ENCODE results near the gene GLTPD2.

Gene GLTPD2

DNA sequence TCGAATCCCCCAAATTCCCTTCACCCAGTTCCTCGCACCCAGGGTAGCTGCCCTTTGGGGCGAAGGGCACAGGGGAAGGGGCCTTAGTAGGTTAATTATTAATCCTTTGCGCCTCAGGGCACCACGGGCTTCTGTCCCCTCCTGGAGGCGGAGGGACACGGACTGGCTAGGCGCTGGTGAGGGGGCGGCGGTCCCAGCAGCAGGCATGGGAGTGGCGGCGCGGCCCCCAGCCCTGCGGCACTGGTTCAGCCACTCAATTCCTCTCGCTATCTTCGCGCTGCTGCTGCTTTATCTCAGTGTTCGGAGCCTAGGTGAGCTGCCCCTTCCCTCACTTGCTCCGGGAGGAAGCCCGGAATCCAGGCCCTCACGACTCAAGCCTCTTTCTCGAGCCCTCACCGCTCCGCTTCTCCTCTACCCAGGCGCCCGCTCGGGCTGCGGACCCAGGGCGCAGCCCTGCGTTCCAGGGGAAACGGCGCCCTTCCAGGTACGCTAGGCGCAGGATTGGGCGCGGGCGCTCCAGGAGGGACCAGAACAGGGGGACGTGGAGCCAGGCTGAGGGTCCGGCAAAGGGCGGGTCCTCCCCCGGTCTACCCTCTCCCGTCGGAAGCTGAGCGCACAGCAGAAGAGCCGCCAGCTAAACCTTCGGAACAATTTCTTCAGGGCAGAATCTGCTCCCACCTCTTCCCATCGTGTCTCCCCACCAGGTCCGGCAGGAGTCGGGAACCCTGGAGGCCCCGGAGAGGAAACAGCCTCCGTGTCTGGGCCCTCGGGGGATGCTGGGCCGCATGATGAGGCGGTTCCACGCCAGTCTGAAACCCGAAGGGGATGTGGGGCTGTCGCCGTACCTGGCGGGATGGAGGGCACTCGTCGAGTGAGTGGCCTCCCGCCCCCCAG is at the start of gene GLTPD2:
Gene GLTPD2, plus strand, starts transcription at position 158 of the 894 bp plus-strand sequence. Its CDS starts 48 bp downstream, at position 206.
- DNase-seq: peak; percentile 76

GRCh38 chr17:4739122-4740024 is 49.4 kb upstream of the GLTPD2 start, which contains the start of the genes CXCL16 and ZMYND15:
Gene CXCL16 (minus strand): TSS chr17:4739928. CDS start chr17:4739339, 589 bp downstream.
Gene ZMYND15 (plus strand): TSS chr17:4739833. CDS start chr17:4740549, 716 bp downstream.
- DNase-seq: peak; percentile 66

DNA sequence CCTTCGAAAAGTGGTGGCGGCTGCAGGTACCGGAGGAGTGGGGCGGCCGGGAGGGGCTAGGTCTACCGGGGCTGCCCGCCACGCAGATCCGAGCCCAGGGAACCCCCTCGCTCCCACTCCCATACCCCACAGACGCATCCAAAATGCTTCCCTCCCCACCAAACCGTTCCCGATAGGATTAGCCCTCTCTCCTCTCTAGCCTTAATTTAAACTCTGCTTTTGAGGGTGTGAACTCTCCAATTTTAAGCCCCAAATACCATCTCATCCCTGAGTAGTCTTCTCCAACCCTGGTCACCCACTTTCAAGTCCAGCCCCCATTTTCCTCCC is 48.8 kb upstream of the GLTPD2 start:
- DNase-seq: no peak

- no peak for DNase-seq
Measured at GRCh38 chr17:4740584-4740983, 48.2 kb upstream of the GLTPD2 start.

GRCh38 chr17:4741544-4741943 is 47.2 kb upstream of the GLTPD2 start:
- no peak for DNase-seq

- DNase-seq: no peak
Measured at GRCh38 chr17:4742133-4742532, 46.6 kb upstream of the GLTPD2 start.

- no peak for DNase-seq
Measured at GRCh38 chr17:4742629-4743028, 46.1 kb upstream of the GLTPD2 start.

GRCh38 chr17:4743216-4743615 is 45.5 kb upstream of the GLTPD2 start:
- DNase-seq: no peak

- DNase-seq: no peak
Measured at GRCh38 chr17:4743898-4744297, 44.9 kb upstream of the GLTPD2 start.

GRCh38 chr17:4744999-4745969 is 43.5 kb upstream of the GLTPD2 start:
- DNase-seq: peak; percentile 81

- DNase-seq: no peak
Measured at GRCh38 chr17:4747847-4748246, 40.9 kb upstream of the GLTPD2 start.

- DNase-seq: no peak
Measured at GRCh38 chr17:4748686-4749085, 40.1 kb upstream of the GLTPD2 start.

DNA sequence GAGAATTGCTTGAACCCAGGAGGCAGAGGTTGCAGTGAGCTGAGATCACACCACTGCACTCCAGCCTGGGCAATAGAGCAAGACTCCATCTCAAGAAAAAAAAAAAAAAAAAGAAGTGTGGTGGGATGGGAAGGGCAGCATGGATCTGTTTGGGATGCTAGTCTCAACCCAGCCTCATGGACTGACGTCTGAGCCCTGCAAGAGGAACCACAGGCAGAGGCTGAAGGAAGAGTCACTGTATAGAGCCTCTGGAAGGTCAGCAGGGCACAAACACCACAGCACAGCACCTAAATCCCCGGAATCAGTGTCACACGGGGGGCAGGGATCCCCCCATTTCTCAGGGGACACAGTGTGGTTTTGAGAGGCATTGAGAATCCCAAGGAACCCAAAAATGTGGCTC is 38.2 kb upstream of the GLTPD2 start:
- no peak for DNase-seq

DNA sequence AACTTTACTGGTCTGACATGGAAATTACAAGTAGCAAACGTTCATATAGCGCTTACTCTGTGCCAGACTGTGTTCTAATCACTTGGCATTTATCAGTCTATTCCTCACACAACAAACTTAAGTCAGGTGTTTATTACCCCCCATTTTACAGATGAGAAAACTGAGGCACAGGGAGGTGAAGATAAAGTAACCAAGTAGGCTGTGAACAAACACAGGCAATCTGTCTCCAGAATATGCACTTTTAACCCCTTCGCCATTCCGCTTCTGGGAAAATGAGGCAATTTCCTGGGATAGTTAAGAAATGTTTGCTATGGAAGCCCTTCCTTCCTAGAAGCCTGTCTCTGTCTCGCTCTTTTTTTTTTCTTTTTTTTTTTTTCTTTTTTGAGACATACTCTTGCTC is 36.8 kb upstream of the GLTPD2 start:
- no peak for DNase-seq

DNA sequence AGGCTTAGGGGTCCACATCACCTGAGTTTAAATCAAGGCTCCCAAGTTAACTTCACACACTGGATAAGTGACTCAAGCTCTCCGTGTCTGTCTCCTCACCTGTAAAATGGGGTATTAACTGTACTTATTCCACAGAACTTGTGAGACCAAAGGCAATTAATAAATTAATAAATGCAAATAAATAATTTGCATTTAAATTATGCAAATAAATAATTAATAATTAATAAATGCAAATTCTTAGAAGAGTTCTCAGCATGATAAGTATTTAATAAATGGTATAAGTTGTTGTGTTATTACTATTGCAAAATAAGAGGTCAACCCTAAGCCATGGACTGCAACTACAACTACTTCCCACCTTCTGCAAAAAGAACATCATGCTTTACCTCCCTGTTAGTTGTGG is 35.4 kb upstream of the GLTPD2 start:
- no peak for DNase-seq

GRCh38 chr17:4759776-4760236 is 29.0 kb upstream of the GLTPD2 start:
- DNase-seq: no peak

DNA sequence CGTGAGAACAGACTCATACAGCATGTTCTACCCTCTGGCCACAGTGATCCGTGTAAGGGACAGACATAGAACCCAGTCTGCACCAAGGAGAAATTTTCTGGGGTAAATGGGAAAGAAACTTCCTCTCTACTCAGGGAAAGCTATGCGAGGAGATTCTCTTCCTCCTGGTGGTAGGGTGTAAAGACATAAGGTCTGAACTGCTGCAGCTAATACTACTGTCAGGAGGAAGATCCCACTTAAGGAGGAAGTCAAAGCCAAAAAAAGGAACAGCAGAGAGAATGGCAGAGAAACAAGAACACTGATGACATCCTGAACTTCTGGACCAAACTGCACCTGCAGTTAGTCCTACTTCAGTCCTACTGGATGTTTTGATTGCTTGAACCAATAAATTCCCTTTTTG is 24.2 kb upstream of the GLTPD2 start:
- DNase-seq: no peak

GRCh38 chr17:4766201-4766600 is 22.6 kb upstream of the GLTPD2 start:
- DNase-seq: no peak

DNA sequence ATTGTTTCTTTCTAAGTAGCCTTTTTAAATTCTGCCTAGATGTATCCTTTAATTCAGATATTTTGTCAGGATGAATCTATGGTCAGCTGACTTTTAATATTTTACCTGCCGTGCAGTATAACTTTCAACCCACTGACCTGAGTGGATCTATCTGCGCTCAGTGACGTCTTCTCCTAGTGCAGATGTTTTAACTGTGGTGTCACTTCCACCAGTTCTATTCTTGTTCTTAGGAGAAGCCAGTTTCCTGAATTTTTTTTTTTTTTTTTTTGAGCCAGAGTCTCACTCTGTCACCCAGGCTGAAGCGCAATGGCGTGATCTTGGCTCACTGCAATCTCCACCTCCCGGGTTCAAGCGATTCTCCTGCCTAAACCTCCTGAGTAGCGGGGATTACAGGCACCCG is 22.0 kb upstream of the GLTPD2 start:
- no peak for DNase-seq

GRCh38 chr17:4768298-4768697 is 20.5 kb upstream of the GLTPD2 start:
- DNase-seq: no peak

- no peak for DNase-seq
Measured at GRCh38 chr17:4769628-4770027, 19.1 kb upstream of the GLTPD2 start.

DNA sequence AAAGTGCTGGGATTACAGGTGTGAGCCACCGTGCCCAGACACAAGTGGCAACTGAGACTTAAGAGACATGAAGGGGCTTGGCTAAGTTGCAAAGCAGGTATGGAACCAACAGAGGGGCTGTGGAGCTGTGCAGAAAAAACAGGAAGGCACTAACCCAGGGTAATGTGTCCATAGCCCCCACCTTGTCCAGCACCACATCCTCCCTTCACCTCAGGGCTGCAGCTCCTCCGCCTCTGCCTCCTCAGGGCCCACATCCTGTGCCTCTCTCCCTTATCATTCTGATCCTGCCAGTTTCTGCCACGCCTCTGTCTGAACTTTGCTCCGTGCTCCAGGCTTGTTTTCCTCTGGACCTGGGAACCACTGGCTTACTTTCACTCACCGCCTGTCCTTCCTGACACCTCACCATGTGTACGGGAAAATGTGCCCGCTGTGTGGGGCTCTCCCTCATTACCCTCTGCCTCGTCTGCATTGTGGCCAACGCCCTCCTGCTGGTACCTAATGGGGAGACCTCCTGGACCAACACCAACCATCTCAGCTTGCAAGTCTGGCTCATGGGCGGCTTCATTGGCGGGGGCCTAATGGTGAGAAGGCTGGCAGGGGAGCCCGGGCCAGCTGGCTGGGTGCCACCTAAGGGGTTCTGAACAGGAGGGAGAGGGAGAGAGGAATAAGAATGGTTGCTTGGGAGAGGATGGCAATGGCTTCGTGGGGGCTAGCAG is 17.1 kb upstream of the GLTPD2 start, which contains the start of gene TM4SF5:
Gene TM4SF5, plus strand, starts transcription at position 368 of the 716 bp plus-strand sequence. Its CDS starts 37 bp downstream, at position 405.
- no peak for DNase-seq
